Suprapubic skin (tissue), 4 donors: Measurements from ENCODE around the gene SLC2A5.

ENCODE experiments used
- CTCF ChIP-seq, 2 donors: fragments of 200-600 bp in 1 of 2; fragments of 450-650 bp in 1 of 2; sonication (generic) in 1 of 2; IDR thresholded peaks; one replicate each; pipeline ENCODE4 v1.5.1; 2016 to 2019; ENCODE audit warnings: antibody characterized with exemption in 2 of 2, mild to moderate bottlenecking in 1 of 2, moderate library complexity in 1 of 2
- EP300 ChIP-seq: sonication (generic); formaldehyde crosslinking; IDR thresholded peaks from one replicate; pipeline ENCODE4 v1.6.1; 2017; ENCODE audit warnings: antibody characterized with exemption
- POLR2AphosphoS5 ChIP-seq, 3 donors: sonication (generic); formaldehyde crosslinking; IDR thresholded peaks; one replicate each; pipeline ENCODE4 v1.6.1; 2017; ENCODE audit warnings: antibody characterized with exemption in 3 of 3

GRCh38 chr1:9040659-9041030 is 28.8 kb downstream of the SLC2A5 start:
- TF ChIP-seq EP300 (no peak), CTCF (IDR thresholded peaks at IDR 0.05) (no peak), POLR2AphosphoS5 (IDR thresholded peaks at IDR 0.05) (no peak)
